K562 (cell line): Measurements from ENCODE around the gene ESR2. TPM values are rescaled to one million over a fixed set of nuclear protein-coding genes. Genes with fewer than 3 reads are reported as not detected.

ENCODE experiments used
- BMI1 ChIP-seq: fragments of 150-350 bp; IDR thresholded peaks from 2 replicates; pipeline ENCODE4 v1.6.1; 2014; ENCODE audit warnings: low read length
- ETS1 ChIP-seq: conservative IDR thresholded peaks from 2 replicates; pipeline ENCODE4 v1.6.1; 2011; ENCODE audit warnings: low read depth, mild to moderate bottlenecking, low read length; ENCODE audit not compliant: control insufficient read depth
- MGA ChIP-seq: fragments of 450-650 bp; IDR thresholded peaks from 2 replicates; pipeline ENCODE4 v1.6.1; 2016; ENCODE audit warnings: mild to moderate bottlenecking, moderate library complexity
- PBX2 ChIP-seq, 2 experiments: IDR thresholded peaks in 1 of 2; conservative IDR thresholded peaks in 1 of 2; 2 replicates each; pipeline ENCODE4 v1.6.1; 2016; ENCODE audit warnings: low read depth in 2 of 2, mild to moderate bottlenecking in 1 of 2, missing compliant biosample characterization in 1 of 2, missing genetic modification characterization in 1 of 2, moderate library complexity in 1 of 2
- SAP30 ChIP-seq: fragments of 200-600 bp; sonication (generic); IDR thresholded peaks from 2 replicates; pipeline ENCODE4 v1.6.1; 2012; ENCODE audit warnings: borderline replicate concordance, low read depth, mild to moderate bottlenecking, moderate library complexity, low read length, control low read depth, inconsistent platforms; ENCODE audit not compliant: insufficient read depth, poor library complexity, severe bottlenecking
- ZKSCAN8 ChIP-seq: fragments of 200-800 bp; sonication (Bioruptor generic); IDR thresholded peaks from 2 replicates; pipeline ENCODE4 v1.6.1; 2016; ENCODE audit warnings: missing genetic modification characterization, missing compliant biosample characterization
- ZNF12 ChIP-seq: sonication (generic); formaldehyde crosslinking; IDR thresholded peaks from 2 replicates; pipeline ENCODE4 v1.4.0; 2020; ENCODE audit warnings: mild to moderate bottlenecking, missing genetic modification reagents
- ZNF134 ChIP-seq: fragments of 250-450 bp; sonication (Bioruptor Pico); conservative IDR thresholded peaks from 2 replicates; pipeline ENCODE4 v1.4.0; 2020
- ZNF174 ChIP-seq: fragments of 250-450 bp; sonication (Bioruptor Pico); IDR thresholded peaks from 2 replicates; pipeline ENCODE4 v1.4.0; 2020; ENCODE audit warnings: mild to moderate bottlenecking
- ZNF41 ChIP-seq: fragments of 250-450 bp; sonication (Bioruptor Pico); conservative IDR thresholded peaks from 2 replicates; pipeline ENCODE4 v1.4.0; 2020; ENCODE audit warnings: mild to moderate bottlenecking
- polyA plus RNA-seq, 8 experiments: library from polyadenylated mRNA; depleted of rRNA in 4 of 8; stranded (reverse) in 5 of 8; unstranded in 3 of 8; fragments of >200 nt; fragmentation: Nextera tagmentation in 2 of 8; fragmentation: Illumina TruSeq in 1 of 8; extraction: Ambion mirVana in 2 of 8; extraction: Trizol in 1 of 8; gene quantifications; 2 replicates each; pipeline versions ENCODE4 v1.2.1 to v1.2.3, GENCODE V29; 2011 to 2014; ENCODE audit warnings: inconsistent platforms in 1 of 8, missing spikeins in 1 of 8
- total RNA-seq, 7 experiments: library from RNA; depleted of rRNA in 6 of 7; stranded (reverse); fragments of >200 nt in 6 of 7; fragmentation: Illumina TruSeq in 2 of 7; extraction: Trizol in 2 of 7; gene quantifications; 2 replicates each; pipeline versions ENCODE4 v1.2.1 to v1.2.3, GENCODE V29; 2011 to 2021; ENCODE audit warnings: low replicate concordance in 1 of 7

Gene ESR2
- total and polyA plus RNA-seq, 9 of the 15 experiments (the other 6 are each of a cell fraction or from before 2014, with no cell fraction given) = 0.07 to 3.8 (median 2.0) TPM

GRCh38 chr14:64294672-64295413 lies 672 bp upstream of the ESR2 start (continued):
- TF ChIP-seq MGA (no peak), BMI1 (no peak), ZKSCAN8 (CRISPR knock-in tag) (no peak), PBX2 (CRISPR knock-in tag; IDR thresholded peaks at IDR 0.05; ENCODE audit: low read depth) (no peak), PBX2 (tag; conservative IDR thresholded peaks at IDR 0.05; ENCODE audit: low read depth) (no peak), SAP30 (no peak), ZNF12 (CRISPR knock-in tag) (no peak), ZNF41 (CRISPR knock-in tag) (no peak), ETS1 (no peak), ZNF174 (no peak), ZNF134 (CRISPR knock-in tag) (no peak)
